ENCODE data around the gene GMFB.

GRCh38 chr14:54440873-54441868 lies 47.6 kb downstream of the GMFB start, which contains the start of gene CNIH1:
- TF ChIP-seq POLR2A (IDR thresholded peaks at IDR 0.05) (peak; percentile 30 to 49), CTCF (IDR thresholded peaks at IDR 0.05) (peak; percentile 89 to 96 (median 96))
